Body of pancreas (tissue), 4 donors: Measurements from ENCODE around the gene TENM3.

Experiments
- CTCF ChIP-seq, 7 experiments: fragments of 450-650 bp in 4 of 7; fragments of 200-600 bp in 3 of 7; sonication (generic) in 3 of 7; IDR thresholded peaks; one replicate each; pipeline ENCODE4 v1.5.1; 2016 to 2019; ENCODE audit warnings: antibody characterized with exemption in 7 of 7
- POLR2A ChIP-seq, 3 donors: fragments of 450-650 bp; IDR thresholded peaks; one replicate each; pipeline ENCODE4 v1.6.1; 2016; ENCODE audit warnings: antibody characterized with exemption in 3 of 3, mild to moderate bottlenecking in 2 of 3

- TF ChIP-seq CTCF (IDR thresholded peaks at IDR 0.05) (no peak), POLR2A (IDR thresholded peaks at IDR 0.05) (no peak)
Observed at GRCh38 chr4:182494103-182494502, 250.9 kb downstream of the TENM3 start.
